GM18951 (cell line): ENCODE measurements around the gene NTN1.

Experiments
- POLR2A ChIP-seq: IDR thresholded peaks from 4 replicates; pipeline ENCODE4 v1.6.1; 2011; ENCODE audit warnings: mild to moderate bottlenecking; ENCODE audit not compliant: insufficient read length, insufficient read depth; ENCODE audit errors: extremely low read depth
- in situ Hi-C: fragments of 300-500 bp; cut with MboI; formaldehyde crosslinking; loops from one replicate; pipeline ENCODE4 v1.12.0; 2022; ENCODE audit warnings: low sequenced_read_pairs, mixed read lengths, inconsistent platforms; ENCODE audit not compliant: unreplicated experiment

NTN1 gene

DNA sequence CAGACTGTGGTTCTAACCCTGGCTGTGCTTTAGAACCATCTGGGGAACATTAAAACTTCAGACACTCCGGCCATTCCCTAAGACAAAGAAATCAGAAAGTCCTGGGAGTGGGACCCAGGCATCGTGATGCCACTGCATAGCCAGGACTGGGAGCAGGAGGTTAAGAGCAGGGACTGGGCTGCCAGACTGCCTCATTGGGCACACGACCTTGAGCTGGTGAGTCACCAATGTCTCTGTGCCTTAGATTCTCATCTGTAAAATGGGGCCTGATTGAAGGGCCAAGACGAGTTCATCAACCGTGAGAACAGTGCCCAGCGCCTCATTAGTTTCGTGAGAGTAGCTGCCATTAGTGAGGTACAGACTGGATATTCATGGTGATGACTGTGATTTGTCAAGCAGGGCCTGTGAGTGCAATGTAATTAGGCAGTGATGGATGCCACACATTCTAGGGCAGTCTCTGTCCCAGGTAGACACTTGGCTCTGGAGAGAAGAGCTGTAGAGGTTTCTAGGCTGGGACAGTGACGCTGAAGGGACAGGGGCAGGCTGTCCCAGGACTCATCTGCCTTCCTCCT, 196.8 kb downstream of the NTN1 start:
- TF ChIP-seq POLR2A, result no peak
- in situ Hi-C loops, result no loop called here

DNA sequence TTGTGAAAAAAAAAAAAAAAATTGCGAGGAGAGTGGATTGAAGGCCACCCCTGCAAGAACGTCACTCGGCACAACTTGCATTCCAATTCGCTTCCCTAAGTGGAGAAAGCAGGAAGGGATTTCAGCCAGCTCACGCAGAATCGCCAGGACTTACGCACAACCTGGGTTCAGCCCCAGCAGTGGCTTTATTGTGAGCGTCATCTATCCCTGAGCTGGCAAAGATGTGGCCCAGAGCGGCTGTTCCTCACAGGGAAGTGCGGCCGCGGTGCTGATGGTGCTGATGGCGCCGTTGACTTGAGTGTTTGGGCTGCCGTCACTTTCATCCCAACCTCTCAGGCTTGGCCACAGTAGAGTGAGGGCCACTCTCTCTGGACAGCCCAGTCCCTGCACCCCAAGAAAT, 197.6 kb downstream of the NTN1 start:
- in situ Hi-C loops, result no loop called here
- TF ChIP-seq POLR2A, result no peak

DNA sequence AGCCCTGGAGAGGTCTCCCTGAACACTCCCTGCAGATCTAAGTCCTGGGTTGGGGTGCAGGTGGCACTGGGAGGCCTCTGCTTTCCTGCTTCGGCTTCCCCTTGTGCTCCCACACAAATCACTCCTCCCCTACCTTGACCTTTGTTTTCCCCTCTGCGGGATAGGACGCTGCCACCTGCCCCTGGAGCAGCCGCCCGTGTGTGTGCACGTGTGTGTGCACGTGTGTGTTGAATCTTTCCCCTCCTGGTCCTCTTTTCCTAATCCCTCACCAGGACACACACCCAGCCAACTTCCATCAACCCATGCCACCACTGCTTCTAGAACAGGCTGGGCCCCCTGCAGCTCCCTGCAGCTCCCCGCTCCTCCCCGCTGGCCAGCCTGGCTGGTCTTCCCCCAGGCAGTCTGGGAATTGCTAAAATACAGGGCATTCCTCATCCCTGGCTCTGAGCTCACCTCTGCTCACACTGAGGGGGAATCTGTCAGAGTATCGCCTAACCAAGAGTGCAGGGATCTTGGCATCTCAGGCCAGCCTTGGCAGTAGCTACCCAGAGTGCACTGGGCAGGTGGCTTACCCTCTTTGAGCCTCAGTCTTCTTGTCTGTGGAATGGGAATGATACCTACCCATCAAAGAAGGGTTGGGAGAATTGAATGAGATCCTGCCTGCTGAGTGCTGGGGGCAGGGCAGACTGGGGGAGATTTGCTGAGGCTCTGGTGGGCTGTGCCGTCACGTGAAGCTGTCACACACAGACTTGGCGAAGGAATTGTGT, 198.5 kb downstream of the NTN1 start:
- in situ Hi-C loops, result no loop called here
- TF ChIP-seq POLR2A, result no peak

DNA sequence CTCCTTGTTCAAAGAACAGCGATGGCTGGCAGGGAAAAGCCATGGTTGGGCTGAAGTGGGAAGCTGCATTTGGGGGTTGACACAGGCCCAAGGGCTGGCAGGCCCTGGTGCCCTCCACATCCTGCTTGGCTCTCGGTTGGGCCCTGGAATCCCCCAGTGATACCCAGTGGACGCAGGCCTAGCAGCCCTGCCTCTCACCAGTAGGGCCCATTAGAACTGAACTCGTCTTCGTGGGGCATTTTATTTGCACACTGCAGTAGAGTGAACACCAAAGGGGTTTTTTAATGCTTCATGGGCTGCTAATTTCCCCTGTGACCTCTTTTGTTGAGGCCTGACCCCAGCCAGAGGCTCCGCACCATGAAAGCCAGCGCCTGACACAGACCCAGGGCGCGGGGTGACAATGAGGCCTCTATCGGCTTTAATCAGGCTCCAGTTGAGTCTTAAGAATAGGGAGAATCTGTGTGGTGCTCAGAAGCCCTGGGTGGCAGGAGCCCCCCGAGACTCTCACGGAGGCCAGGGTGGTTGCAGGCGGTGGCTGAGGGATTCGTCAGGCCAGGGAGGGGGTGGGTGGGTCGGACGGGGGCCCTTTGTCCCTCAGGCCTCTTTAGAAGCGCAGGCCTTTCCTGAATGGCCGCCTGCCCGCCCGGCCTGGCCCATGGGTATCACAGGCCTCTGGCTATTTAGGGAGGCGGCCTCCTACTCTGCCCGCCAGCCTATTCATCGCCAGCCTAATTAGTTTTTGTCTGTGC, 199.3 kb downstream of the NTN1 start:
- in situ Hi-C loops, result no loop called here
- TF ChIP-seq POLR2A, result no peak

DNA sequence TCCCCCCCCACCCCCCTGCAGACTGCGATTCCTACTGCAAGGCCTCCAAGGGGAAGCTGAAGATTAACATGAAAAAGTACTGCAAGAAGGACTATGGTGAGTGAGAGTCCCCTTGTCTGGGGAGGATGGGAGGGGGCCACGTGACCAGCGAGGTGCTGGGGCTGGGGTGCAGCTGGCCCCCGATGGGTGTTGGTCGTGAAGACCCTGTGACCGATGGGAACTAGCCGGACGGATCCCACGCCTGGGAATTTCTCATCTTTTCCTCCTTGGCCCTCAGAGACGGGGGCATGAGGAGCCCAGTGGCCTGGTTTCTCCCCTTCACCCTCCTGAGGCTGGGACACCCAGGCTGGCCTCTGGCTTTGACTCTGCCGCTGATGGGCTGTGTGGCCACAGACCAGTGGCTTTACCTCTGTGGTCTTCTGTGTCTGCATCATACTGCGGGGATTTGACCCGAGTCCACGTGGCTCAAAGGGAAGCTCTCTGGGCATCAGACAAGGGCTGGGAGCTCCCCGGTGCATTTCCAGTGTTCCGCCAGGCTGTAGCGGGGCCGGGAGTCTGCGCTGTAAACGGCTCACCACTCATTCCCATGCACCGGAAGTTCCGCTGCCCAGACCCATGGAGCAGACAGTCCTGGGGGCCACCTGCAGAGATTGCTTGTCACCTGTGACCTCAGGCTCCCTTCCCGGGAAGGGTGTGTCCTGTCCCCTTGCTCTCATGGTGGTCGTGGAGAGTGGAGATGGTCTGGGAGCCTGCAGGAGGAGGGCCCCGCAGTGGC, 200.0 kb downstream of the NTN1 start:
- TF ChIP-seq POLR2A, result no peak
- in situ Hi-C loops, result no loop called here

DNA sequence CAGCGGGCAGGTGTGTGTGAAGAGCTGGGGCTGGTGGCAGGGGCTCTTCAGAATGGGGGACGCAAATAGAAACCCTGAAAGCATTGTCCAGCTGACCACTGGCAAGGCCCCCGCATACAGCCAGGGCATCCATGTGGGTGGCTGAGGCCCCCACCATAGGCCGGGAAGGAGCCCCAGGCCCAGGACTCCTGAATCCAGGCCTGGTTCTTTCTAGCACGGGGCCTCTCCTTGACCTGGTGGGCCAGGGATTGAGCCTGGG, 200.5 kb downstream of the NTN1 start:
- in situ Hi-C loops, result no loop called here
- no peak for TF ChIP-seq POLR2A

DNA sequence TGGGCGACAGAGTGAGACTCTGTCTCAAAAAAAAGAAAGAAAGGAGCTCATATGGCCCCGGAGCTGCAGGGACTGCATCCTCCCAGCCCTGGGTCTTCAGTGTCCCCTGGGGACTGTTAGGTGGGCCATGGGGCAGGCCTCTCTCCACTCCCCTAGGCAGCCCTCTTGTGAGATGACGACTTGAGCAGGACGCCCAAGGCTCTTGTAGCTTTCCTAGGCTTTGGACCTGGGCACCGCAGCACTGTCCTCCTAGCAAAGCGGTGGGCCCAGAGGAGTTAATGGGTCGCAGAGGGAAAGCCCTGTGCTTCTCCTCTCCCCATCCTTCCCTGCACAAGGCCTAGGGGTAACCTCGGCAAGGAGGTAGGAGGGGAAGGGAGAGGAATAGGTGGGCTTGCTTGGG, 202.2 kb downstream of the NTN1 start:
- in situ Hi-C loops, result no loop called here
- no peak for TF ChIP-seq POLR2A

DNA sequence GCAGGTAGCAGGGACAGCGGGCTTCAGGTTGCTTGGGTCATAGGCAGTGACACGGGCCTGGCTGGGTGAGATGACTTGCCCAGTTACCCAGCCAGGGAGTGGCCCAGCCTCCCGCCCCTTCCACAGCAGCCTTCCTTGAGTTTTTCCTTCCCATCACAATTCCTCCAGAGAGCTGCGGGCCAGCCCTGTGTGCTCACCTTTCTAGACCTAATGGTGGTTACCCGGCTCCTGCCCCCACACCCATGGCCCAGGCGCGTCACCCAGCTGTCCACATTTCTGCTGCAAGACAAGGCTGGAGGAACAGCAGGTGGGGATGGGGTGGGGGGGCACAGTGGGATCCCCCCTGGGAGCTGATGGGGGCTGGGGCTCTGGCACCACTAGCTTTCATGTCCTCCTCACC, 203.2 kb downstream of the NTN1 start:
- in situ Hi-C loops, result no loop called here
- no peak for TF ChIP-seq POLR2A

DNA sequence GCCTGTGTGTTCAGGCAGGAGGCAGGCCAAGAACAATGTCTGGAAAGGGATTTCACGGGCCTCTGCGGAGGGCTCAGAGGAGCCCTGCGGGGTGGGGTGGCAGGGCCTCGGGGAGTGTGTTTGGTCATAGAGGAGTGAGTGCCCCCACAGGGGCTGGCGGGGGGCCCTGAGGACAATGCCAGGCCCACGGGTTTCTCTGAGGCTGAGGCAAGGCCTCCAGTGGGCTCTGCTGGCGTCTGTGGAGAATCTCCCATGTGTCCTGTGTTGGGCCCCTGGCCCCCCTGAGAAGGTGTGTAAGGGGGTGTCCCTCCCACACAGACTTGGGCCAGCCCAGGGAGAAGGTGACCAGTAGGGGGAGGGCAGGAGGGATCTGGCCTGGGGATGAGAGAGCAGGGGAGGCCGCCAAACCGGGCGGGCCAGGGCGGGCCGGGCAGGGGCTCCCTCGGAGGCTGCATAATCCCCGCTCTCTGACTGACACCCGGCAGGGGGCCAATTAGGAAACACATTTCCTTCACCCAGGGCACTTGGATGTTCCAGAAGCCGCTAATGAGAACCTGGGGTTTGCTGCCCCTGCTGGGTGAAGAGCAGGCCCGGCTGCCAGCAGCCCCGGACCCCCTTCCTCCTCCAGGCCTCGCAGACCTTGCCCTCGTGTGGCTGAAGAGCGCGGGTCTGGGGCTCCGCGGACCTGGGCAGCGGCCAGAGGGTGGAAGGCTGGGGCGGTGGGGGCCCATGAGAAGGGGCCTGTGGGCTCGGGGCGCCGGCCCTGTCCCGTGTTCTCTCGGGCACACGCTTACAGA, 204.2 kb downstream of the NTN1 start:
- TF ChIP-seq POLR2A, result no peak
- in situ Hi-C loops, result no loop called here

DNA sequence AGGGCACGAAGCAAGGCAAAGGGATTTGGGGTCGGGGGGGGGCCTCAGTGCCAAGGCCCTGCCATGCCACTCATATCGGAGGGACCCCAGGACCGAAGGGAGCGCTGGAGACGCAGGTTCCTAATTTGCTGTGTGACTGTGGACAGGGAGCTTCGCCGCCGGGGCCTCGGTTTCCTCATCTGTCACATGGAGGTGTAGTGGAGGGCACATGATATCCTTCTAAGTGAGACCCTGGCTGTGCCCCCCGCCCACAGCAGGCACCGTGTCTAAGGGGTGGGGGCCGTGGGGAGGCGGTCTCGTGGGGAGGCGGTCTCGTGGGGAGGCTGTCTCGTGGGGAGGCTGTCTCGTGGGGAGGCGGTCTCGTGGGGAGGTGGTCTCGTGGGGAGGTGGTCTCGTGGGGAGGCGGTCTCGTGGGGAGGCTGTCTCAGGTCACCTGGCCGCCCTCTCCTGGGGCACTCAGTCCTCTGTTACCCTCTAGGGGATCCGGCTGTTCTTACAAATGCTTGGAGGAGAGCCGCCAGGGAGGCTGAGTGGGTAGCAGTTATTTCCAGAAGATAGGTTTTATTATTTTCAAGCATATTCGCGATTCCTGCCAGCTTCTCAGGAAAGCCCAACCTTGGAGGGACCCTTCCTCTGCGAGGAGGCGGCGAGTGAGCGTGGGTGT, 205.0 kb downstream of the NTN1 start:
- TF ChIP-seq POLR2A, result no peak
- in situ Hi-C loops, result no loop called here

DNA sequence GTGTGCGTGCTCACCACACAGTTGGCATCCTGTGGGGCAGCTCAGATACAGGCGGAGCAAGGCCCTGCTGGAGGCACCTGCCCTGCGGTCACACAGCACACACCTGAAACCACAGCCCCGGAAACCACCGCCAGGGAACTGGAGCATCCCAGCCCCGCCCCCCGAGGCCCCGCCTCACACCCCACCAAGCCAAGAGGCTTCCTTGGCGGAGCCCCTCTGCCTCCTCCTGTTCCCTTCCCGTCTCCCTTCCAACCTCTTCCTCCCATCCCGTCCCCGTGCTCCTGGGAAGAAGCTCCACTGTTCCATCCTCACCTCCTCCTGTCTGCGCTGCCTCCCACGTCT, 205.5 kb downstream of the NTN1 start:
- in situ Hi-C loops, result no loop called here

DNA sequence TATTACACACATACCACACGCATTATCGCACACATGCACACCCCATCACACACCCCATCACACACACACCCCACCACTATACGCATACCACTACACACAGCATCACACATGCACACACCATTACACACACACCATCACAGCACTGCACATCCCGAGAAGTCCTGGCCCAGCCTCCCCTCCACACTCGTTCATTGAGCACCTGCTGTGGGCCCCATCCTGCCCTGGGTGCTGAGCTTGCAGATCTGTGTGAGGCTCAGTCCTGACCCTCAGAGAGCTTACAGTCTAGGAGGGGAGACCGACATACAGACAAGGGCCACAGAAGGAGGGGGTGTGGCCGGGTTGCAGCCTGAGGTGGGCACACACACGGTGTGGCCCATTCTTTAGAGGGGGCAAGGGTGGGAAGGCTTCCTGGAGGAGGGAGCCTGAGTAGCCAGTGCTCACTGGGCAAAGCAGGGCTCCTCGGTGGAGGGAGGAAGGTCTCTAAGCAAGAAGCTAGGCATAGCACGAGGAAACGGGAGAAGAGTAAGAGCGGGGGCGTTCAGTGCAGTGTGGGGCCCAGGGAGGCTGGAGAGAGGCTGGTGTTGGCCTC, 206.6 kb downstream of the NTN1 start:
- TF ChIP-seq POLR2A, result no peak
- in situ Hi-C loops, result no loop called here

More for the DNA sequence above, 205.5 kb downstream of the NTN1 start:
- no peak for TF ChIP-seq POLR2A
